ENCODE data around the gene GTPBP8.

DNA sequence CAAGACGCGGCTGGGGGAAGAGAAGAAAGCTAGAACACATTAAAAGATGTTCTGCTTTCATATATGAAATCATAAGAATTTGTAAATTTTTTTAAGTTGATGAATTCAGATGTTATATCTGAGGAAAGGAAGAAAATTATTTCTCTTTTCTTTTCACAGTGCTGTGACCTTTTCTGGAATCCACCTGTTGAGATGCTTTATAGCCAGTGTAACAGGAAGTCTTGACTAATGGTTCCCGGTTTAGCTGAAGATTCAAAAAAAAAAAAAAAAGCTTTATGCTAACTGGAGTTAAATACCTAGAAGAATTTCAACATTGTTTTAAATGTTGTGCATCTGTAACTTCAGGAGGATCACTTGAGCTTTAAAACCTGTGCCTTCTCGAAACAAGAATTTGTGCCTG lies 9.9 kb downstream of the GTPBP8 start:
- no peak for TF ChIP-seq RAD21 (IDR thresholded peaks at IDR 0.05; ENCODE audit: low read depth)
- no peak for TF ChIP-seq EP300 (IDR thresholded peaks at IDR 0.05; ENCODE audit: borderline replicate concordance)
- TF ChIP-seq, protein P1, sequence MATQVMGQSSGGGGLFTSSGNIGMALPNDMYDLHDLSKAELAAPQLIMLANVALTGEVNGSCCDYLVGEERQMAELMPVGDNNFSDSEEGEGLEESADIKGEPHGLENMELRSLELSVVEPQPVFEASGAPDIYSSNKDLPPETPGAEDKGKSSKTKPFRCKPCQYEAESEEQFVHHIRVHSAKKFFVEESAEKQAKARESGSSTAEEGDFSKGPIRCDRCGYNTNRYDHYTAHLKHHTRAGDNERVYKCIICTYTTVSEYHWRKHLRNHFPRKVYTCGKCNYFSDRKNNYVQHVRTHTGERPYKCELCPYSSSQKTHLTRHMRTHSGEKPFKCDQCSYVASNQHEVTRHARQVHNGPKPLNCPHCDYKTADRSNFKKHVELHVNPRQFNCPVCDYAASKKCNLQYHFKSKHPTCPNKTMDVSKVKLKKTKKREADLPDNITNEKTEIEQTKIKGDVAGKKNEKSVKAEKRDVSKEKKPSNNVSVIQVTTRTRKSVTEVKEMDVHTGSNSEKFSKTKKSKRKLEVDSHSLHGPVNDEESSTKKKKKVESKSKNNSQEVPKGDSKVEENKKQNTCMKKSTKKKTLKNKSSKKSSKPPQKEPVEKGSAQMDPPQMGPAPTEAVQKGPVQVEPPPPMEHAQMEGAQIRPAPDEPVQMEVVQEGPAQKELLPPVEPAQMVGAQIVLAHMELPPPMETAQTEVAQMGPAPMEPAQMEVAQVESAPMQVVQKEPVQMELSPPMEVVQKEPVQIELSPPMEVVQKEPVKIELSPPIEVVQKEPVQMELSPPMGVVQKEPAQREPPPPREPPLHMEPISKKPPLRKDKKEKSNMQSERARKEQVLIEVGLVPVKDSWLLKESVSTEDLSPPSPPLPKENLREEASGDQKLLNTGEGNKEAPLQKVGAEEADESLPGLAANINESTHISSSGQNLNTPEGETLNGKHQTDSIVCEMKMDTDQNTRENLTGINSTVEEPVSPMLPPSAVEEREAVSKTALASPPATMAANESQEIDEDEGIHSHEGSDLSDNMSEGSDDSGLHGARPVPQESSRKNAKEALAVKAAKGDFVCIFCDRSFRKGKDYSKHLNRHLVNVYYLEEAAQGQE (IDR thresholded peaks at IDR 0.05; ENCODE audit: low read depth): no peak
- no peak for TF ChIP-seq TCF12 (IDR thresholded peaks at IDR 0.05; ENCODE audit: low read depth)
- TF ChIP-seq TAF1 (IDR thresholded peaks at IDR 0.05; ENCODE audit: low read depth): no peak
- TF ChIP-seq YY1 (IDR thresholded peaks at IDR 0.05; ENCODE audit: low read depth): no peak
- TF ChIP-seq TEAD4 (IDR thresholded peaks at IDR 0.05): no peak
